ENCODE measurements around the gene OBP2B.

DNA sequence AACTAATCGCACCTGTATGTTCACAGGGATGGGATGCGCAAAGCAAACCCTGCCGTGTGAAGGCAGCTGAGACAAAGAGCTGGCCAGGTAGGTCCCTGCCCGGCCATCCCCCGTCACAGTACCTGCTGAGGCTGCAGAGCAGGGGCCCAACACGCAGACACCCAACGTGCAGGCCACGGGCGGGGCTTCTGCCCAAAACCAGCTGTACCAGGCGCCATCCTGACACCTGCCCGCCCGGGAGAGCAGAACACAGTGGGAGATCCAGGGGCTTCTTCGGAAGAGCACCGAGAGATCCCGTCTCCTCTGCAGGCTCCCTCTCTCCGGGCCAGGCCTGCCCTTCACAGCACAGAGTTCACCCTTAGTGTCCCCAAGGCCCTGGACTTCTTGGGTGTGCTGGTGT lies 37.5 kb upstream of the OBP2B start:
- TF ChIP-seq, protein P1, sequence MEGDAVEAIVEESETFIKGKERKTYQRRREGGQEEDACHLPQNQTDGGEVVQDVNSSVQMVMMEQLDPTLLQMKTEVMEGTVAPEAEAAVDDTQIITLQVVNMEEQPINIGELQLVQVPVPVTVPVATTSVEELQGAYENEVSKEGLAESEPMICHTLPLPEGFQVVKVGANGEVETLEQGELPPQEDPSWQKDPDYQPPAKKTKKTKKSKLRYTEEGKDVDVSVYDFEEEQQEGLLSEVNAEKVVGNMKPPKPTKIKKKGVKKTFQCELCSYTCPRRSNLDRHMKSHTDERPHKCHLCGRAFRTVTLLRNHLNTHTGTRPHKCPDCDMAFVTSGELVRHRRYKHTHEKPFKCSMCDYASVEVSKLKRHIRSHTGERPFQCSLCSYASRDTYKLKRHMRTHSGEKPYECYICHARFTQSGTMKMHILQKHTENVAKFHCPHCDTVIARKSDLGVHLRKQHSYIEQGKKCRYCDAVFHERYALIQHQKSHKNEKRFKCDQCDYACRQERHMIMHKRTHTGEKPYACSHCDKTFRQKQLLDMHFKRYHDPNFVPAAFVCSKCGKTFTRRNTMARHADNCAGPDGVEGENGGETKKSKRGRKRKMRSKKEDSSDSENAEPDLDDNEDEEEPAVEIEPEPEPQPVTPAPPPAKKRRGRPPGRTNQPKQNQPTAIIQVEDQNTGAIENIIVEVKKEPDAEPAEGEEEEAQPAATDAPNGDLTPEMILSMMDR (IDR thresholded peaks at IDR 0.05 in 4 of 5, conservative IDR thresholded peaks at IDR 0.05 in 1 of 5), result no peak
- no peak for TF ChIP-seq POLR2A (IDR thresholded peaks at IDR 0.05)
